COLO668 (cell line): ENCODE data around the gene TEX19.
A peak's percentile ranks its signal among the peaks of the same experiment; 100 is the strongest.

Source experiments
- DNase-seq: peaks from one replicate; lab custom pipeline; 2025; ENCODE audit not compliant: unreplicated experiment; lab: John Stamatoyannopoulos, UW

TEX19 gene, protein sequence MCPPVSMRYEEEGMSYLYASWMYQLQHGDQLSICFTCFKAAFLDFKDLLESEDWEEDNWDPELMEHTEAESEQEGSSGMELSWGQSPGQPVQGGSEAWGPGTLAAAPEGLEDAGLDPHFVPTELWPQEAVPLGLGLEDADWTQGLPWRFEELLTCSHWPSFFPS

DNA sequence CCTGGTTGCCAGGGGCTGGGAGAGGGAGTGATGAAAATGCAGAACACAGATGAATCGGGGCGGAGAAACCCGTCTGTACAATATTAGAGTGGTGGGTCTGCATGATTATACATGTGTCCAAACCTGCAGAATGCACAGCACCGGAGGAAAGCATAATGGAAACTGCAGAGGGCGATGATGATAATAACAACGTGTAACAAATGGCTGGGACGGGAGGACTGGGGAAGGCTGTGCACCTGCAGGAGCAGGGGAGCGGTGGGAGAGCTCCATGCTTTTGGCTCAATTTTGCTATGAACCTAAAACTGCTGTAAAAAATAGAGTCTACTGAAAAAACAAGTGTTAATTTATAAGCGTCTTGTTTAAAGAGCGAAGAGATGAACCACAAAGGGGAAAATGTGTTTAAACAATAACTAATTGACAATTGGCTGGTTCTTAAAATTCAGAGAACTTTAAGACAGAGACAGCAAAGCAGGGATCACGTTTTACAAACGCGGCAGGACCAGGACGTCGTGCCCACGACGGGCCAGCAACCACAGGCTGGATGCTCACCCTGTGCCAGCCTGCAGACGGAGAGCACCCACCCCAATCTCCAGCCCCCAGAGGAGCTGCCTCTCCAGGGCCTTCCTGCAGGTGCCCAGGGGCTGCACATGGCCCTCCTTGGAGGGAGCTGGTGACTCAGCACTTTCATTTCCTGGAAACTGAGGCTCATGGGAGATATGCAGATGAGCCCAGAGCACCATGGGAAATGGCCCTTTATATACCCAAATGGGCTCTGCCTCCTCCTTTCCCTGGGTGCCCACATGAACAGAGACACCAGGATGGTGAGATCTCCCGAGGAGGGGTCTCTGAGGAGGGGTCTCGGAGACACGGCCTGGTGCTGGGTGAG is at the start of gene TEX19:
TSS of gene TEX19 (plus strand) at position 783 of the 886 bp plus-strand sequence. CDS start 2,904 bp downstream, outside the sequence.
- DNase-seq: peak; percentile 21

DNA sequence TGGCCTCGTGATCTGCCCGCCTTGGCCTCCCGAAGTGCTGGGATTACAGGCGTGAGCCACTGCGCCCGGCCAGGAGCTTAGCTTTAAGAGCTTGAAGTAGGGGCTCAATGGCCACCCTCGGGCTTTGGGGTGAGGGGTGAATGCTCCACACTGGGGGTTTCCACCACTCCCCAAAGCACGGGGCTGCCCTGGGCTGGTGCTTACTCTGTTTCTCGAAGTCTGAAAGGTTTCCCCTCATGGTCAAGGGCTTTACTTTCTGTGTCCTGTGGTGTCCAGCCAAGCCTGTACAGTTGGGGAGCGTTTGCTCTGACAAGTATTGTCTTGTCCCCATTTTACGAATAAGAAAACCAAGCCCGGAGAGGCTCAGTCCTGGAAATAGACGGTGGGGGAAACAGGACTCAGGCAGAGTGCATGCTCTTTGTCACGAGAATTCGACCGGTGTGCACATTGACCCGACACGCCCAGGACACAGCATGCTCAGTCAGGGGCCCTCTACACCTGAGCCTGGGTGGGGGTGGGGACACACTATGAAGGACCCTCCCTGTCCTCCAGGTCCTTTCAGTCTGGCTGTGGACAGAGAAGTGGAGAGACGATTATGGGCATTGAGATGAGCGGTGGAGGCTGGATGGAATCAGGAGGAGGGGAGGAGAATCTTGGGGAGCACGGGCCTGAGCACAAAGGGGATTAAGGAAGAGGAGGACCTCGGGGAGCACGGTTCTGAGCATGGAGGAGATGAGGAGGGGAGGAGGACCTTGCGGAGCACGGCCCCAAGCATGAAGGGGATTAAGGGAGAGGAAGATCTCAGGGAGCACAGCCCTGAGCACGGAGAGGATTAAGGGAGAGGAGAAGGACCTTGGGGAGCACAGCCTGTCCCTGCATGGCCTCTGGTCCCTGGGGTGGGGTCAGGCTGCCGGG is 49.1 kb upstream of the TEX19 start:
- DNase-seq: no peak

DNA sequence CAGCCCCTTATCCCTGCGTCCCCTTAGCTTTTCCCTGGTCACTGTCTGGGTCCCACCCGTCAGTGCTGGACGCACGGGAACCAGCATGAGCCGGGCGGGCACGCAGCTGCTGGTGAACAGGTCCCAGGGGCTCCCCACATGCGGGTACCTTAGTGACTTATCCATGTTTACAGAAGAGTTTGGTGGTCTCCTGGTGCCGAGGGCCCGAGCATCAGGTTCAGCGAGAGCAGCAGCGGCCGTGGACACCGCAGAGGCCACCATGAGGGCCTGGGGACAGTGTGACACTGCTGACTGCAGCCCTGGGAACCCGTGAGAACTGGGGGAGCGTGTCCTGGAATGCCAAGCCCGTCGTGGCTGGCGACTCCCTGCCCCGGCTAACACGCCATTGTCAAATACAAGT is 48.2 kb upstream of the TEX19 start:
- DNase-seq: no peak

DNA sequence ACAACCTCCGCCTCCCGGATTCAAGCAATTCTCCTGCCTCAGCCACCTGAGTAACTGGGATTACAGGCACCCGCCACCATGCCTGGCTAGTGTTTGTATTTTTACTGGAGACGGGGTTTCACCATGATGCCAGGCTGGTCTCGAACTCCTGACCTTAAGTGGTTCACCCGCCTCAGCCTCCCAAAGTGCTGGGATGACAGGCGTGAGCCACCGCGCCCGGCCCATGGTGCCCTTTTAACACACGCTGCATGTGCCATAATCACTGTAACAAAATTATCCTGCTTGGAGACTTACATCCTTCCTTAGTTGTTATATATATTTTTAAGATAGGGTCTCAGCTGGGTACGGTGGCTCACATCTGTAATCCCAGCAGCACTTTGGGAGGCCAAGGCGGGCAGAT is 47.1 kb upstream of the TEX19 start:
- DNase-seq: no peak

DNA sequence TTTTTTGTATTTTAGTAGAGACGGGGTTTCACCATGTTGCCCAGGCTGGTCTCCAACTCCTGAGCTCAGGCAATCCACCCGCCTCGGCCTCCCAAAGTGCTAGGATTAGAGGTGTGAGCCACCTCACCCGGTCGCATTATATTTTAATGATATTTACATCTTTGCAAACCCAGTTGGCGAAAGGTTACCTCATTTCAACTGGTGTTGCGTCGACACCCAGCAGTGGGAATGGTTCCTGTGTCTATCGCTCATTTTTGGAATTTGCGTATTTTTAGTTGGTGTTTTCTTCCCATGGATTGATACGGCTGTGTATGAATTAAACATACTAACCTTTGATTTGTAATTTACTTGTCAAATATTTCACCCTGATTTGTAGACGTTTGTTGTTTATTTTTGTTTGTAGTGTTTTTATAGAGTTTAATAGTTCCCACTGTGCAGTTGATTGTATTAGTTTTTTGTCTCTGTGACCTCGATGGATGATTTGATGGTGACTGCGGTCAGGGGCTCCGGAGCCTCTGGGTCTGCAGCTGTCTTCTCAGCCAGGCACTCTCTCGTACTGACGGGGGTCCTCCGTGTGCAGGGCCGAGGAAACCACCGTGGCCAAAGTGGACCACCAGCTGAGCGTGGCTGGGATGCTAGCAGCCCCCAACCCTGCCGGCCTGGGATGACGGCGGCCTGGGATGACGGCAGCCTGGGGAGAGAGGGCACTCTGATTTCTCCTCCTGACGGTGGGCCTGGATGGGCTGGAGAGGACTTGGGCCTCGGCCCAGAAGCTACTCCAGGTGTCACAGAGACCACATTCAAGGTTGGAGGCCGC is 45.6 kb upstream of the TEX19 start:
- no peak for DNase-seq

DNA sequence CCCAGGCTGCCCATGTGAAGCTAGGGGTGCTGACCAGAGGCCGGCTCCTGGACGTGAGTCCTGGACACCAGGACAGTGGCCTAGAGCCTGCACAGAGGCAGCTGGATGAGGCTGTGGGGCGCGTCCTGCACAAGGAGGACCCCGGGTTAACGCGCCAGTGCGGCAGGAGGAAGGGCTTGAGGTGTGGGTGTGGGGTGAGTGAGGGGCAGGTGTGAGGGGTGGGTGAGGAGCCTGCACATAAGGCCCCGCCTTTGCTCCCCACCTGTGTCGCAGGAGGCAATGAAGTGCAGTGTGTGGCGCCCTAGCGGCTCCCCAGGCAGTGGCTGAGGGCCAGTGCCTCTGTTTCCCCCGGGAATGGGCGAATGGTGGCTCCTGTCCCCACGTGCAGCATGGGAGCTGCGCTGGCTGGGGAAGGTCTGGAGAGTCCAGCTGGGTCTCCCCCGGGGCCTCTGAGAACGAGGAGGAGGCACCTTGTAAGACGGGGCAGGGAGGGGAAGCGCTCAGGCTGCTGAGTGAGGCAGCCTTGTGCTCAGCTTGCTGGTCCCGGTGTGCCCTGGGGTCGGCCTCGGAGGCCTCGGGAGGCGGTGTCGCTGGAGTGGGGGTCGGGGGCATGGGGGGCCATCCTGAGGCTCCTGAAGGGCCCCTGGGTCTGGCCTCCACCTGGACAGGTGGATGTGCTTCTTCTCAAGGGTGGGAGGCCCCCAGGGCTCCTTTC is 44.9 kb upstream of the TEX19 start:
- no peak for DNase-seq

DNA sequence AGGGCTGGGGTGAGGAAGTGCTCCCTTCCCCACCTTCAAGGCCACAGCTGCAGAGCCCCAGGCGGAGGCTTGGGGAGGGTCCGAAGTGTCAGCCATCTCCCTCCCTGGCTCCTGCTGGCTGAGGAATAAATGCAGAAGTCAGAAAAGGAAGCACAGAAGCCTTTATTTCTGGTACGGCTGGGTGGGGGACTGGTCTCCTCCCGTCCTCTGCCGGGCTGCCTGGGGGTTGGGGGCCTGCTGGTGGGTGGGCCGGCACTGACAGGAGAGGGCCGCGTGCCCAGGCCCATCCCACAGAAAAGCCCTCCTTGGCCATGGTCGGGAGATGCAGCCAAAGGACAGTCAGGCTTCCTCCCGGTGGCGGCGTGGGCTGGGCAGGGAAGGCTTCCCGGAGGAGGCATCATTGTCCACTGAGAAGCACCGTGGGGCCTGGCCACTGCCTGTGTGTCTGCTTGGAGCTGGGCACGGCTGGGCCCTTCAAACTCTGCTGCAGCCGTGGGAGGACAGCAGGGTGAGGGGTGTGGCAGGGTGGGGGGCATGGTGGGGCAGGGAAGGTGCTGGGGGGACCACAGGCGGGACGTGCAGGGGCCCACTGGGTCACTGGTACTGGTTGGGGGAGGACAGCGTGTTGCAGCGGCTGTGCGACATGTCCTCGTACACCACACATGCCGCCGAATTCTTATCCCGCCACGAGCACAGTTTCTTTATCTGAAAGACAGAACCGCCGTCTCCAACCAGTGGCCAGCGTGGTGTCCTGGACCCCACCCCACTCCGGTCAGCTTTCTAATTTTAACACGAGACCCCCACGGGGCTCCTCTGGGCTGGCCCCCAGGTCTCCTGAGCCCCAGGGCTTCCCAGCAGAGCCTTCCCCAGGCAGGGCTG is 44.1 kb upstream of the TEX19 start:
- DNase-seq: no peak

DNA sequence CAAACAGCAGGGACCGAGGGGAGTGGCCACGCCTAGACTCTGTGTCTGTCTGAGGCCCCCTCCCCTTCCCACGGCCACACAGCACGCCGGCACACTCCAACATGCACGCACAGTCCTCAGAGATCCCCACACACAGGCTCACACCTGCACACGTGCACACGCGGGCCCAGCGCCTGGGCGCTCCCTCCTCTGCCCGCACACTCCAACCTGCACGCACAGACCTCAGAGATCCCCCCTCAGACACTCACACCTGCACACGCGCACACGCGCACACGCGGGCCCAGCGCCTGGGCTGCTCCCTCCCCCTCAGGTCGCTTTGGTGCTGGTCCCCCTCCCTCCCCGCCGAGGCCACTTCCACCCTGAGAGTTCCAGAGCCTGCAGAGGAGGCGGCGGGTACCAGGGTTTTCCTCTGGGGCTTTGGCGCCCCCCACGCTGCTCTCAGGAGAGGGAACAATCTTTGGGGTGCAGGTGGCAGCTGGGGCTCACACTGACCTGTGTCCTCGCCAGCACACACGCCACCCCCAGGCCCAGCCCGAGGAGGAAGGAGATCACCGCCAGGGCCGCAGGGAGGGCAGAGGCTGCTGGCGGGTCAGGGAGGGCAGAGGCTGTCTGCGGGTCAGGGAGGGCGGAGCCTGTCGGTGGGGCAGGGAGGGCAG is 43.2 kb upstream of the TEX19 start:
- no peak for DNase-seq

DNA sequence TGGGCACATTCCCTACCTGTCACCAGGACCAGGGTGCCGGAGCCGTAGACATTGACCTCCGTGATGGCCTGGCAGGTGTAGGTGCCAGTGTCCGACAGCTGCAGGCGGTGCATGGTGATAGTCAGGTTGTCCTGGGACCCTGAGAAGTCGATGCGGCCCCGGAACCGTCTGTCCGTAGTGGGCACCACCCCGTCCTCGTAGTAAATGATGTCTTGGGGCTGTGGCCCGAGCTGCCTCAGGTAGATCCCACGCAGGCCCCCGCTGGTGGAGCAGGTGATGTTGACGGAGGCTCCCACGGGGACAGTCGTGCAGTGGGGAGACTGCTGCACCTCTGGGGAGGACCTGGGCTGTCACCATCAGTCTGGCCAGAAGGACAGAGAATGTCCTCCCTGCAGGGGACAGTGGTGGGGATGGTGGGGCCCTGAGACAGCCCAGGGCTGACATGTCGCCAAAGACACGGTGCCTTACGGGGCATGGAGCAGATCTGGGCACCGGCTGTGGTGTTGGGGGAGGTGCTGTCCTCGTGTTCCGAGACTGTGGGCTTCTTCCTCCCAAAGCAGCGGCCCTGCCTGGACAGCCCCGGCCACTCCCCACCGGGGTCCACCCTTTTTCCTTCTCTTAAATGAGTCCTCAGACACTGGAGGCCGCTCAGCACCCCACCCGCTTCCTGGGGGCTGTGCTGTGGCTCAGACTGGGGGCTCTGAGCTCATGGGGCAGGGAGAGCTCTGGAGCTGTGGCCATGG is 42.2 kb upstream of the TEX19 start:
- no peak for DNase-seq

DNA sequence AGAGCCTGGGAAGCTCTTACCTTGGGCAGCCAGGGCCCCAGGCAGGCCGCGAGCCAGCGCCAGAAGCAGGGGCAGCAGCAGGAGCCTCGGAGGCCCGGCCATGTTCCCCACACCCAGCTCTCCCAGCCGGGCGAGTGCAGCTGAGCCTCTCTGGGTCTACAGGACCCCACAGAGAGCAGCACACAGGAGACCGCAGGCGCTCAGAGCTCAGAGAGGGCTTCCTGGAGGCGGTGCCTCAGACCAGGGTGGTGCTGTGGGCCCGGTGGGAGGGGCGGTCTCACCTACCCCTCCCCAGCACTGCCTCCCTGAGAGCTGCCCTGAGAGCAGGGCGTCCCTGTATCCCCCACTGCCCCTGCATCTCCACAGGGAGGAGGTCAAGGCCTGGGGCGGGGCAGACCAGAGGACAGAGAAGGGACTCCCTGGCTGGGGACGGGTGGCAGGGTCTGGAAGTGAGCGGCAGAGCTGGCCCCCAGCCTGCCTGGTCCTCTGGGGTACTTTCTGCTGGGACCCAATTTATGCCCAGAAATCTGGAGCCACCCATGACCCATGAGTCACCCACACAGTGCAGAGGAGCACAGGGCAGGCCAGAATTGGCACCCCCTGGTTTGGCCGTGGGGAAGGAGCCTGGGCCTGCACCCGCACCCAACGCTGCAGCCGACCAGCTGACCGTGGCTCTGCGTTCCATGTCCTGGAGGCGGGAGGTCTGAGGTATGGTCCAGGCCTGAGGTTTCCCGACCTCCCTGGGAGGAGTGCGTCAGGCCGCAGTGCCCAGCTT is 41.5 kb upstream of the TEX19 start, which contains the start of gene CD7:
TSS of gene CD7 (minus strand) at position 215 of the 775 bp plus-strand sequence. CDS start at position 102, 113 bp downstream.
- DNase-seq: no peak

DNA sequence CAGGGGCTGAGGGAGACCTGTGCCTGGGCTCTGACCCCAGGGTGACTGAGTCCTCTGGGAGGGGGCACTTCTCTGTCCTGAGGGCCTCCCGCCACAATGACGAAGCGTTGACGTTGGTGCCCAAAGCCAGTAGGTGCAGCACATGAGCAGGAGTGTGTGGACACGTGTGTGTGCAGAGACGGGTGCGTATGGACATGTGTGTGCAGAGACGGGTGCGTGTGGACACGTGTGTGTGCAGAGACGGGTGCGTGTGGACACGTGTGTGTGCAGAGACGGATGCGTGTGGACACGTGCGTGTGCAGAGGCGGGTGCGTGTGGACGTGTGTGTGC is 40.9 kb upstream of the TEX19 start:
- DNase-seq: no peak

DNA sequence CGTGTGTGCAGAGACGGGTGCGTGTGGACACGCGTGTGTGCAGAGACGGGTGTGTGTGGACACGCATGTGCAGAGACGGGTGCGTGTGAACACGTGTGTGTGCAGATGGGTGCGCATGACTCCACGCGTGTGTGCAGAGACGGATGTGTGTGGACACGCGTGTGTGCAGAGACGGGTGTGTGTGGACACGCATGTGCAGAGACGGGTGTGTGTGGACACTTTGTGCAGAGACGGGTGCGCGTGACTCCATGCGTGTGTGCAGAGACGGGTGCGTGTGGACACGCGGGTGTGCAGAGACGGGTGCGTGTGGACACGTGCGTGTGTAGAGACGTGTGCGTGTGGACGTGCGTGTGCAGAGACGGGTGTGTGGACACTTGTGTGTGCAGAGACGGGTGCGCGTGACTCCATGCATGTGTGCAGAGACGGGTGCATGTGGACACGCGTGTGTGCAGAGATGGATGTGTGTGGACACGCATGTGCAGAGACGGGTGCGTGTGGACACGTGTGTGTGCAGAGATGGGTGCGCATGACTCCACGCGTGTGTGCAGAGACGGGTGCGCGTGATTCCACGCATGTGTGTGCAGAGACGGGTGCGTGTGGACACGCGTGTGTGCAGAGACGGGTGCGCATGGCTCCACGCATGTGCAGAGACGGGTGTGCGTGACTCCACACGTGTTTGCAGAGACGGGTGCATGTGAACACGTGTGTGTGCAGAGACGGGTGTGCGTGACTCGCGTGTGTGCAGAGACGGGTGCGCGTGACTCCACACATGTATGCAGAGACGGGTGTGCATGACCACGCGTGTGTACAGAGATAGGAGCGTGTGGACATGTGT is 40.1 kb upstream of the TEX19 start:
- DNase-seq: no peak

DNA sequence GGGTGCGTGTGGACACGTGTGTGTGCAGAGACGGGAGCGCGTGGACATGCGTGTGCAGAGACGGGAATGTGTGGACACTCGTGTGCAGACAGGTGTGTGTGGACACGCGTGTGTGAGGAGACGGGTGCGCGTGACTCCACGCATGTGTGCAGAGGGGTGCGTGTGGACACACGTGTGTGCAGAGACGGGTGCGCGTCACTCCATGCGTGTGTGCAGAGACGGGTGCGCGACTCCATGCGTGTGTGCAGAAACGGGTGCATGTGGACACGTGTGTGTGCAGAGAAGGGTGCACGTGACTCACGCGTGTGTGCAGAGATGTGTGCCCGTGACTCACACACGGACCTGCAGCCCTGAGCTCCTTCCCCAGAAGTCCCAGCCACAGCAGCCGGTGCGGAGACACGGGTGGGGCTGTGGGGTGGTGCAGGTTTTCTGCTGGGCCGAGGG is 39.4 kb upstream of the TEX19 start:
- no peak for DNase-seq

DNA sequence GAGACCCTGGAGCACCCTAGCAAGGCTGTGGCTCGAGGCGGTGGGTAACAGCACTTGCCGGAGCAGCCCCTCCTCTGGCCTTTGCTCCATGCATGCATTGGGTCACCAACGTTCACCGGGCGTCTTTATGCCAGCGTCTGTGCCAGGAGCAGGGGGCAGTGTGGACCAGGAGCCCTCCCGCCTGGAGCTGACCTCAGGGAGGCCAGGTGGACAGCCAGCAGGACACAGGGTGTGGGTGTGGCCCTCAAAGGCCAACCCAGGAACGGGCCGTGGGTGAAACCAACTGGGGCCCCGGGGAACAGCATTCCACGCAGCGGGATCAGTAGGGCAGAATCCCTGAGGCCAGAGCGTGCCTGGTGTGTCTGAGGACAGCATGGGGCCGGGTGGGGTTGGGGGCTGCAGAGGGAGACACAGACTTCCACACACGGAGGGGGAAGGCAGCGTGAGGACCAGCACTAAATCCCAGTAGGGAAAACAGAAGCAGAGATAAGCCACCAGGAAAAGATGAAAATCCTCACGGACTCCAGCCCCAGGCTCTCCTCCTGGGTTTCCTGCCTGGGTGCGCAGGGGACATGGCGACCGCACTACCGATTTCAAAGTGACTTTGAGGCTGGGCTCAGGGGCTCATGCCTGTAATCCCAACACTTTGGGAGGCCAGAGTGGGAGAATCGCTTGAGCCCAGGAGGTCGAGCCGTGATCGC is 38.8 kb upstream of the TEX19 start:
- DNase-seq: no peak
